NK-92 (cell line): Measurements from ENCODE around the gene RB1.

ENCODE experiments used
- DNase-seq: peaks from one replicate; lab custom pipeline; 2025; ENCODE audit not compliant: unreplicated experiment; lab: John Stamatoyannopoulos, UW

RB1 gene

DNA sequence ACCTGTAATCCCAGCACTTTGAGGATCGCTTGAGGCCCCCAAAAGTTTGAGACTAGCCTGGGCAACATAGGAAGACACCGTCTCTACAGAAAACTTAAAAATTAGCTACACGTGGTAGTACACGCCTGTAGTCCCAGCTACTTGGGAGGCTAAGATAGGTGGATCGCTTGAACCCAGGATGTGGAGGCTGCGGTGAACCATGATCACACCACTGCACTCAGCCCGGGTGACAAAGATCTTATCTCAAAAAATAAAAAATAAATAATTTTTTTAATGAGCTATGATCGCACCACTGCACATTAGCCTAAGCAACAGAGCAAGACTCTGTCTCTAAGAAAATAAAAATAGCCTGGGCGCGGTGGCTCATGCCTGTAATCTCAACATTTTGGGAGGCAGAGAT is 222.7 kb downstream of the RB1 start:
- DNase-seq = no peak

DNA sequence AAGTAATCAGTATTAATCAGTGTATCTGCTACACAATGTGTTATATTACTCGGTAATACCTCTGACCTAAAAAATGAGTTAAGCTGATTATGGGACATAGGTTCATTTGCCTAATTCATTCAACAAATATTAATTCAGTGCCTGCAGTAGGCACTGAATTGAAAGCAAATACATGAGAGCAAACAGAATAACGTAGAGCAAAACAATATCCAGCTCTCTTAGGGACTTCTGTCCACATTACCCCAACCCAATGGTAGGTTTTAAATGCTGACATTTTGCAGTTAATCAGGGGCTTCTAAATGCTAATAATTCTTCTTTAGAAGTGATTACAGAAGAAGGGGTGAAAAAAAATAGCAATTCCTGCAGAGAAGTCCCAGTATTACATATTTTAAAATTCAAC is 224.4 kb downstream of the RB1 start:
- no peak for DNase-seq

GRCh38 chr13:48528720-48529119 is 225.2 kb downstream of the RB1 start:
- DNase-seq = no peak

DNA sequence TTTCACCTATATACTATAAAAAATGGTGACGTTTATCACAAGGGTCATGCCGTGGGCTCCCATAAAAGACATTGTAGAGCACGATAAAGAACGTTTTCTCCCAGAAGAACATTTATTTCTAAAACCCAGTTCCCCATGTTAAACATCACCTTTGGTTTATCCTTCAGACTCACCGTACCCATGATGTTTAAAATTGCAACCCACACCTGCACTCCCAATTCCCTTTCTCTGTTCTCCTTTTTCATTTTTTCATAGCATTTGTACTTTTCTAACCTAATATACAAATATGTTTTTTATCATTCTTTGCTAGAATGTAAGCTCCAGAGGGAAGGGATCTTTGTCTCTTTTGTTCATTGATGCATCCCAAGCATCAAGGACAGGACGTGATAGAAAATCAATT is 227.3 kb downstream of the RB1 start:
- DNase-seq = no peak
